Measurements from ENCODE around the gene CDK8.

The CDK8 gene

GRCh38 chr13:26442541-26442940 lies 188.6 kb downstream of the CDK8 start:
- Histone ChIP-seq H3K79me2 (ENCODE audit: insufficient read depth, low read length) (no peaks in the 10 kb centered on the region), H3K27ac (ENCODE audit: low read depth, low read length) (no peak overlapping the region), H3K4me2 (ENCODE audit: low read depth, low read length, poor library complexity, severe bottlenecking) (no peak overlapping the region), H3K9ac (ENCODE audit: low read length) (no peak overlapping the region), H3F3A (ENCODE audit: insufficient read depth) (no peaks in the 10 kb centered on the region), H3K9me3 (ENCODE audit: insufficient read depth, low read length) (peaks cover 8% of the 10 kb centered on the region; the same call in 1 of the 2 replicates), H3K36me3 (ENCODE audit: low read length) (no peaks in the 10 kb centered on the region), H3K27me3 (ENCODE audit: low read length) (no peaks in the 10 kb centered on the region), H3K9me2 (replicated peaks; ENCODE audit: insufficient read depth, low read length) (no peaks in the 10 kb centered on the region), H4K20me1 (ENCODE audit: low read depth, low read length) (no peaks in the 10 kb centered on the region), H3K4me3 (ENCODE audit: insufficient read depth, low read length, poor library complexity, severe bottlenecking) (no peak overlapping the region), H2AFZ (ENCODE audit: low read depth, low read length, severe bottlenecking) (no peak overlapping the region)
- no peak for TF ChIP-seq CTCF (IDR thresholded peaks at IDR 0.05; ENCODE audit: insufficient read depth, low read length, poor library complexity, severe bottlenecking)
- no peak for TF ChIP-seq EZH2phosphoT487 (conservative IDR thresholded peaks at IDR 0.05; ENCODE audit: low read length)

GRCh38 chr13:26445092-26445491 lies 191.2 kb downstream of the CDK8 start:
- H3K4me3 ChIP-seq (ENCODE audit: insufficient read depth, low read length, poor library complexity, severe bottlenecking): no peak overlapping the region
- H3K79me2 ChIP-seq (ENCODE audit: insufficient read depth, low read length): no peaks in the 10 kb centered on the region
- H3K27ac ChIP-seq (ENCODE audit: low read depth, low read length): no peak overlapping the region
- TF ChIP-seq EZH2phosphoT487 (conservative IDR thresholded peaks at IDR 0.05; ENCODE audit: low read length): no peak
- TF ChIP-seq CTCF (IDR thresholded peaks at IDR 0.05; ENCODE audit: insufficient read depth, low read length, poor library complexity, severe bottlenecking): no peak
- no peak overlapping the region for H3K9ac ChIP-seq (ENCODE audit: low read length)
- no peak overlapping the region for H2AFZ ChIP-seq (ENCODE audit: low read depth, low read length, severe bottlenecking)
- no peak overlapping the region for H3K4me2 ChIP-seq (ENCODE audit: low read depth, low read length, poor library complexity, severe bottlenecking)
- no peaks in the 10 kb centered on the region for H3F3A ChIP-seq (ENCODE audit: insufficient read depth)
- no peaks in the 10 kb centered on the region for H3K9me3 ChIP-seq (ENCODE audit: insufficient read depth, low read length)
- no peaks in the 10 kb centered on the region for H4K20me1 ChIP-seq (ENCODE audit: low read depth, low read length)
- H3K36me3 ChIP-seq (ENCODE audit: low read length): no peaks in the 10 kb centered on the region
- no peaks in the 10 kb centered on the region for H3K9me2 ChIP-seq (replicated peaks; ENCODE audit: insufficient read depth, low read length)
- no peaks in the 10 kb centered on the region for H3K27me3 ChIP-seq (ENCODE audit: low read length)

- no peak overlapping the region for H2AFZ ChIP-seq (ENCODE audit: low read depth, low read length, severe bottlenecking)
- H3K79me2 ChIP-seq (ENCODE audit: insufficient read depth, low read length): no peaks in the 10 kb centered on the region
These were observed 192.8 kb downstream of the CDK8 start for GRCh38 chr13:26446751-26447150.

More at GRCh38 chr13:26446751-26447150, 192.8 kb downstream of the CDK8 start:
- Histone ChIP-seq H3K4me3 (ENCODE audit: insufficient read depth, low read length, poor library complexity, severe bottlenecking) (no peak overlapping the region), H3K27ac (ENCODE audit: low read depth, low read length) (no peak overlapping the region), H3K9ac (ENCODE audit: low read length) (no peak overlapping the region), H3F3A (ENCODE audit: insufficient read depth) (no peaks in the 10 kb centered on the region), H3K27me3 (ENCODE audit: low read length) (no peaks in the 10 kb centered on the region), H4K20me1 (ENCODE audit: low read depth, low read length) (no peaks in the 10 kb centered on the region), H3K9me3 (ENCODE audit: insufficient read depth, low read length) (no peaks in the 10 kb centered on the region), H3K36me3 (ENCODE audit: low read length) (no peaks in the 10 kb centered on the region), H3K9me2 (replicated peaks; ENCODE audit: insufficient read depth, low read length) (no peaks in the 10 kb centered on the region), H3K4me2 (ENCODE audit: low read depth, low read length, poor library complexity, severe bottlenecking) (no peak overlapping the region)
- TF ChIP-seq CTCF (IDR thresholded peaks at IDR 0.05; ENCODE audit: insufficient read depth, low read length, poor library complexity, severe bottlenecking) (no peak), EZH2phosphoT487 (conservative IDR thresholded peaks at IDR 0.05; ENCODE audit: low read length) (no peak)
